Esophagus squamous epithelium (tissue), 4 donors: ENCODE data around the gene CAPZB.

ENCODE experiments used
- POLR2A ChIP-seq, 4 donors: fragments of 450-650 bp; IDR thresholded peaks; one replicate each; pipeline ENCODE4 v1.6.1; 2017; ENCODE audit warnings: antibody characterized with exemption in 4 of 4, mild to moderate bottlenecking in 4 of 4, moderate library complexity in 3 of 4
- TF ChIP-seq, protein P1 (sequence below), 6 experiments: fragments of 450-650 bp in 4 of 6; fragments of 200-600 bp in 2 of 6; sonication (generic) in 2 of 6; IDR thresholded peaks; one replicate each; pipeline ENCODE4 v1.5.1; 2016 to 2019; ENCODE audit warnings: antibody characterized with exemption in 6 of 6, mild to moderate bottlenecking in 4 of 6, moderate library complexity in 4 of 6

DNA sequence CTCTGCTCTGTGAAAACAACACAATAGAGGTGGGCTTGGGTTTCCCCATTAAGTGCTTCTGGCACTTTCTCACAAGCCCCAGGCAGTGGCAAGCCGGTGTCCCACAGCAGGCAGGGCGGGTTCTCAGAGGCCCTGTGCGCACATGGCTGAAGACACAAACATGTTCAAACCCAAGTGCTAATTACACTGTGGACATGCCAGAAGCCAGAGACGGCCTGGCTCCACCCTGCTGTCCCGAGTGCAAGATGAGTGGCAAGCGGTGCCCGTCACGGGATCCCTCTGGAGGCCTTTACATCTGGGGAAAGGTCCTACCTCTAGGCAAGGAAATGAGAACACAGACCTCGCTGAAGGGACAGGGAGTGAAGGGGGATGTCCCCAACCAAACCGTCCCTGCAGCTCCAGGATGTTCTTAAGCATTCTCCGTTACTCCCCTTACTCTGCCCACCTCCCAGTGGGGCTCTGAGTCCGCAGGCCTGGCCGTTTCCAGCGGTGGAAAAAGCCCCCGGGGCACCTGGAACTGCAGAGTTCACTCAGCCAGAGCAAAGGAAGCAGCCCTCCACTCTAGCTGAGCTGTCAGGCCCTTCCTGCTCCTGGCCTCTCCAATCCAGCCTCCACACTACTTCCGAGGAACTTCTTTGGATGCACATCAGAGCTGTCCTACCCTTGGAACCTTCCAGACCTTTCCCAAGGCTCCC lies 115.8 kb downstream of the CAPZB start:
- TF ChIP-seq POLR2A (IDR thresholded peaks at IDR 0.05) = no peak
- TF ChIP-seq, protein P1, sequence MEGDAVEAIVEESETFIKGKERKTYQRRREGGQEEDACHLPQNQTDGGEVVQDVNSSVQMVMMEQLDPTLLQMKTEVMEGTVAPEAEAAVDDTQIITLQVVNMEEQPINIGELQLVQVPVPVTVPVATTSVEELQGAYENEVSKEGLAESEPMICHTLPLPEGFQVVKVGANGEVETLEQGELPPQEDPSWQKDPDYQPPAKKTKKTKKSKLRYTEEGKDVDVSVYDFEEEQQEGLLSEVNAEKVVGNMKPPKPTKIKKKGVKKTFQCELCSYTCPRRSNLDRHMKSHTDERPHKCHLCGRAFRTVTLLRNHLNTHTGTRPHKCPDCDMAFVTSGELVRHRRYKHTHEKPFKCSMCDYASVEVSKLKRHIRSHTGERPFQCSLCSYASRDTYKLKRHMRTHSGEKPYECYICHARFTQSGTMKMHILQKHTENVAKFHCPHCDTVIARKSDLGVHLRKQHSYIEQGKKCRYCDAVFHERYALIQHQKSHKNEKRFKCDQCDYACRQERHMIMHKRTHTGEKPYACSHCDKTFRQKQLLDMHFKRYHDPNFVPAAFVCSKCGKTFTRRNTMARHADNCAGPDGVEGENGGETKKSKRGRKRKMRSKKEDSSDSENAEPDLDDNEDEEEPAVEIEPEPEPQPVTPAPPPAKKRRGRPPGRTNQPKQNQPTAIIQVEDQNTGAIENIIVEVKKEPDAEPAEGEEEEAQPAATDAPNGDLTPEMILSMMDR (IDR thresholded peaks at IDR 0.05) = no peak
